Smooth muscle cell (in vitro differentiated cells): ENCODE data around the gene PRSS38. TPM values are rescaled to one million over a fixed set of nuclear protein-coding genes. Genes with fewer than 3 reads are reported as not detected.

Experiments used
- DNase-seq: peaks from one replicate; lab custom pipeline; 2025; ENCODE audit not compliant: unreplicated experiment; lab: John Stamatoyannopoulos, UW
- H2AFZ ChIP-seq: fragments of 200-600 bp; sonication (generic); 2 replicates; pipeline ENCODE4 v1.6.0; 2016; ENCODE audit warnings: antibody characterized with exemption, low read depth, mild to moderate bottlenecking
- H3F3A ChIP-seq: fragments of 200-600 bp; sonication (generic); 2 replicates; pipeline ENCODE4 v1.6.0; 2017; ENCODE audit warnings: antibody characterized with exemption, low read depth
- H3K27ac ChIP-seq: fragments of 200-600 bp; sonication (generic); 2 replicates; pipeline ENCODE4 v1.5.1; 2016; ENCODE audit warnings: low read depth, mild to moderate bottlenecking
- H3K27me3 ChIP-seq: fragments of 200-600 bp; sonication (generic); 2 replicates; pipeline ENCODE4 v1.6.1; 2016; ENCODE audit warnings: low read depth, mild to moderate bottlenecking
- H3K36me3 ChIP-seq: fragments of 200-600 bp; sonication (generic); 2 replicates; pipeline ENCODE4 v1.5.1; 2016; ENCODE audit warnings: low read depth
- H3K4me1 ChIP-seq: fragments of 200-600 bp; sonication (generic); 2 replicates; pipeline ENCODE4 v1.5.1; 2016; ENCODE audit warnings: low read depth
- H3K4me2 ChIP-seq: fragments of 200-600 bp; sonication (generic); 2 replicates; pipeline ENCODE4 v1.6.0; 2016; ENCODE audit warnings: mild to moderate bottlenecking
- H3K4me3 ChIP-seq: fragments of 200-600 bp; sonication (generic); 2 replicates; pipeline ENCODE4 v1.5.1; 2016; ENCODE audit warnings: mild to moderate bottlenecking
- H3K79me2 ChIP-seq: fragments of 200-600 bp; sonication (generic); 2 replicates; pipeline ENCODE4 v1.6.0; 2016; ENCODE audit warnings: low read depth, mild to moderate bottlenecking
- H3K9ac ChIP-seq: fragments of 200-600 bp; sonication (generic); 2 replicates; pipeline ENCODE4 v1.6.0; 2016; ENCODE audit warnings: low read depth
- H3K9me3 ChIP-seq: fragments of 200-600 bp; sonication (generic); replicated peaks from 2 replicates; pipeline ENCODE4 v1.5.1; 2016; ENCODE audit warnings: low read depth
- H4K20me1 ChIP-seq: fragments of 200-600 bp; sonication (generic); 2 replicates; pipeline ENCODE4 v1.6.0; 2016; ENCODE audit warnings: low read depth
- WGBS: methylation state at CpG from one replicate; pipeline ENCODE4 v1.1.7; 2016; ENCODE audit warnings: low lambda C conversion rate; 5-methylcytosine and 5-hydroxymethylcytosine counted together
- polyA plus RNA-seq: library from polyadenylated mRNA; unstranded; fragments of >200 nt; fragmentation: Nextera tagmentation; extraction: Ambion mirVana; gene quantifications from 2 replicates; pipeline ENCODE4 v1.2.1, GENCODE V29; 2016
- total RNA-seq: library from RNA; depleted of rRNA; stranded (reverse); fragments of >200 nt; gene quantifications from 2 replicates; pipeline ENCODE4 v1.2.3, GENCODE V29; 2014
- TF ChIP-seq, protein P1 (sequence below): fragments of 200-600 bp; sonication (generic); IDR thresholded peaks from 2 replicates; pipeline ENCODE4 v1.5.1; 2017; ENCODE audit warnings: borderline replicate concordance, mild to moderate bottlenecking, antibody characterized with exemption; ENCODE audit not compliant: insufficient read depth, poor library complexity, severe bottlenecking

PRSS38 gene
- total and polyA plus RNA-seq, 2 experiments from 2014 or later: not detected

- Histone ChIP-seq H3K9ac (no peak overlapping the region), H4K20me1 (no peaks in the 10 kb centered on the region), H3K4me3 (no peak overlapping the region), H3F3A (no peaks in the 10 kb centered on the region), H3K4me1 (peaks cover 22% of the 10 kb centered on the region), H3K4me2 (no peak overlapping the region), H2AFZ (no peak overlapping the region), H3K27ac (no peak overlapping the region), H3K9me3 (no peaks in the 10 kb centered on the region), H3K36me3 (no peaks in the 10 kb centered on the region), H3K27me3 (no peaks in the 10 kb centered on the region), H3K79me2 (no peaks in the 10 kb centered on the region)
- 96% methylated on average over 13 of the region's 13 CpGs for WGBS
- TF ChIP-seq, protein P1, sequence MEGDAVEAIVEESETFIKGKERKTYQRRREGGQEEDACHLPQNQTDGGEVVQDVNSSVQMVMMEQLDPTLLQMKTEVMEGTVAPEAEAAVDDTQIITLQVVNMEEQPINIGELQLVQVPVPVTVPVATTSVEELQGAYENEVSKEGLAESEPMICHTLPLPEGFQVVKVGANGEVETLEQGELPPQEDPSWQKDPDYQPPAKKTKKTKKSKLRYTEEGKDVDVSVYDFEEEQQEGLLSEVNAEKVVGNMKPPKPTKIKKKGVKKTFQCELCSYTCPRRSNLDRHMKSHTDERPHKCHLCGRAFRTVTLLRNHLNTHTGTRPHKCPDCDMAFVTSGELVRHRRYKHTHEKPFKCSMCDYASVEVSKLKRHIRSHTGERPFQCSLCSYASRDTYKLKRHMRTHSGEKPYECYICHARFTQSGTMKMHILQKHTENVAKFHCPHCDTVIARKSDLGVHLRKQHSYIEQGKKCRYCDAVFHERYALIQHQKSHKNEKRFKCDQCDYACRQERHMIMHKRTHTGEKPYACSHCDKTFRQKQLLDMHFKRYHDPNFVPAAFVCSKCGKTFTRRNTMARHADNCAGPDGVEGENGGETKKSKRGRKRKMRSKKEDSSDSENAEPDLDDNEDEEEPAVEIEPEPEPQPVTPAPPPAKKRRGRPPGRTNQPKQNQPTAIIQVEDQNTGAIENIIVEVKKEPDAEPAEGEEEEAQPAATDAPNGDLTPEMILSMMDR: no peak
- no peak for DNase-seq
These were observed 75.2 kb downstream of the PRSS38 start for GRCh38 chr1:227890451-227891222.

DNA sequence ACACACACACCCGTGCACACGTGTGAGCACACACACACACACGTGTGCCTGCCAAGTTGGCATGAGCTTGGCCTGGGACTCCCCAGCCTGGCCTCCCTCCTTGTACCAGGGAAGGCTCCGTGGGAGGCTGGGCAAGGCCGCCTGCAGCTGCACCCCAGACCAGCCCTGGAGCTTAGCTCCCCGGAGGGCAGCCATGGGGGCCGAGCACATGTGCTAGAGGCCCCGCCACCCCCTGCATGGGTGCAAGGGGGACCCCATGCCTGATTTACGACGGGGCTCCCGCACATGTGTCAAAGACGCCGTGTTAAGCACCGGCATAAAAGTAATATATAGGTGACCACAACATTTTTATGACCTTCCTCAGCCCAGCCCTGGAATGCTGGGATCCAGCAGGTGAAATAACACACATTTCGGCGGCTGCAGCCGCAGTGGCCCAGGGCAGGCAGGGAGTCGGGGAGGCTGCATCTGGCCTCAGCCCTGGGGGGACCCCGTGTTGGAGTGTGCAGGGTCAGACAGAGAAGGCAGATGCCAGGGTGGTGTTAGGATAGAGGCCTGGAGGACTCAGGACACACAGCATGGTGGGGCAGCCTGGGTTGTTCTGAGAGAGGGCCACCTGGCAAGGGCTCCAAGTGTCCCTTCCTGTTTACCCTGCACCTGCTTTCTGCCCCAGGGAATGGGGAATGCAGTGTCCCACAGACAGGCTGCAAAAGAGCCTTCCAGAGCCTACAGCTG is 75.9 kb downstream of the PRSS38 start:
- no peaks in the 10 kb centered on the region for H3K79me2 ChIP-seq
- H3K9ac ChIP-seq: no peak overlapping the region
- no peaks in the 10 kb centered on the region for H4K20me1 ChIP-seq
- H2AFZ ChIP-seq: no peak overlapping the region
- 82% methylated on average over 19 of the region's 19 CpGs for WGBS
- TF ChIP-seq, protein P1: no peak
- no peaks in the 10 kb centered on the region for H3K27me3 ChIP-seq
- no peaks in the 10 kb centered on the region for H3K36me3 ChIP-seq
- H3F3A ChIP-seq: no peaks in the 10 kb centered on the region
- H3K27ac ChIP-seq: no peak overlapping the region
- DNase-seq: no peak
- H3K4me3 ChIP-seq: no peak overlapping the region
- no peaks in the 10 kb centered on the region for H3K9me3 ChIP-seq
- peaks cover 15% of the 10 kb centered on the region for H3K4me1 ChIP-seq
- no peak overlapping the region for H3K4me2 ChIP-seq

- no peak overlapping the region for H3K4me3 ChIP-seq
- H3K9ac ChIP-seq: no peak overlapping the region
- no peak overlapping the region for H3K27ac ChIP-seq
- H3K27me3 ChIP-seq: no peaks in the 10 kb centered on the region
- H4K20me1 ChIP-seq: no peaks in the 10 kb centered on the region
- no peak for DNase-seq
- 84% methylated on average over 6 of the region's 6 CpGs for WGBS
- H3K9me3 ChIP-seq: no peaks in the 10 kb centered on the region
- H3K79me2 ChIP-seq: no peaks in the 10 kb centered on the region
- peaks cover 8% of the 10 kb centered on the region for H3K4me1 ChIP-seq
- no peaks in the 10 kb centered on the region for H3F3A ChIP-seq
- H3K4me2 ChIP-seq: no peak overlapping the region
- H3K36me3 ChIP-seq: no peaks in the 10 kb centered on the region
- no peak overlapping the region for H2AFZ ChIP-seq
- TF ChIP-seq, protein P1: no peak
These were observed 76.5 kb downstream of the PRSS38 start for GRCh38 chr1:227891955-227892488.
